K562 (cell line): ENCODE results near the gene HS6ST1. TPM values are rescaled to one million over a fixed set of nuclear protein-coding genes. Genes with fewer than 3 reads are reported as not detected.
A peak's percentile ranks its signal among the peaks of the same experiment; 100 is the strongest.

ENCODE experiments used
- ASH1L ChIP-seq: fragments of 450-650 bp; IDR thresholded peaks from 2 replicates; pipeline ENCODE4 v1.6.1; 2018; ENCODE audit warnings: borderline replicate concordance, mild to moderate bottlenecking, low read depth; ENCODE audit not compliant: partially characterized antibody
- CBFA2T2 ChIP-seq: fragments of 450-650 bp; conservative IDR thresholded peaks from 2 replicates; pipeline ENCODE4 v1.6.1; 2017; ENCODE audit warnings: mild to moderate bottlenecking
- CC2D1A ChIP-seq: fragments of 450-650 bp; IDR thresholded peaks from 2 replicates; pipeline ENCODE4 v1.6.1; 2017; ENCODE audit warnings: mild to moderate bottlenecking
- EP400 ChIP-seq: fragments of 450-650 bp; IDR thresholded peaks from 2 replicates; pipeline ENCODE4 v1.6.1; 2017; ENCODE audit warnings: antibody characterized with exemption, mild to moderate bottlenecking, moderate library complexity
- FIP1L1 ChIP-seq: fragments of 200-400 bp; formaldehyde crosslinking; IDR thresholded peaks from 2 replicates; pipeline ENCODE4 v1.6.1; 2018; ENCODE audit warnings: mild to moderate bottlenecking, low read depth, low read length; ENCODE audit not compliant: poor library complexity, severe bottlenecking
- FOXJ3 ChIP-seq: sonication (generic); formaldehyde crosslinking; IDR thresholded peaks from 2 replicates; pipeline ENCODE4 v1.4.0; 2020; ENCODE audit warnings: mild to moderate bottlenecking, missing genetic modification reagents
- FOXK2 ChIP-seq, 2 experiments: fragments of 450-650 bp; IDR thresholded peaks in 1 of 2; conservative IDR thresholded peaks in 1 of 2; 2 replicates each; pipeline ENCODE4 v1.6.1; 2016; ENCODE audit warnings: low read depth in 2 of 2, mild to moderate bottlenecking in 1 of 2
- GATA2 ChIP-seq: sonication (generic); formaldehyde crosslinking; IDR thresholded peaks from 2 replicates; pipeline ENCODE4 v1.4.0; 2020; ENCODE audit warnings: mild to moderate bottlenecking, missing genetic modification reagents
- HDAC3 ChIP-seq: fragments of 450-650 bp; IDR thresholded peaks from 2 replicates; pipeline ENCODE4 v1.6.1; 2018; ENCODE audit warnings: borderline replicate concordance, mild to moderate bottlenecking, moderate library complexity; ENCODE audit not compliant: partially characterized antibody
- ILF3 ChIP-seq: fragments of 450-650 bp; IDR thresholded peaks from 2 replicates; pipeline ENCODE4 v1.6.1; 2018; ENCODE audit warnings: antibody characterized with exemption, mild to moderate bottlenecking, moderate library complexity, borderline replicate concordance
- JUND ChIP-seq, 2 experiments: IDR thresholded peaks; 2 replicates in 1 of 2; 3 replicates in 1 of 2; pipeline ENCODE4 v1.6.1; 2011; ENCODE audit warnings: borderline replicate concordance in 2 of 2, low read depth in 2 of 2, low read length in 2 of 2, improper control_type of control experiment in 1 of 2, missing biosample characterization in 1 of 2, missing genetic modification characterization in 1 of 2, missing genetic modification reagents in 1 of 2
- KLF13 ChIP-seq: fragments of 450-650 bp; IDR thresholded peaks from 2 replicates; pipeline ENCODE4 v1.6.1; 2016; ENCODE audit warnings: missing genetic modification characterization, low read depth, mild to moderate bottlenecking, missing compliant biosample characterization, moderate library complexity, borderline replicate concordance
- MYNN ChIP-seq, 2 experiments: sonication (generic); formaldehyde crosslinking in 1 of 2; IDR thresholded peaks; 2 replicates each; pipeline versions ENCODE4 v1.5.0 to v1.6.1; 2016 to 2020; ENCODE audit warnings: antibody characterized with exemption in 1 of 2, missing genetic modification reagents in 1 of 2
- NR2C2 ChIP-seq, 2 experiments: fragments of 200-800 bp in 1 of 2; sonication (Bioruptor generic) in 1 of 2; sonication (generic) in 1 of 2; formaldehyde crosslinking in 1 of 2; IDR thresholded peaks; 2 replicates each; pipeline versions ENCODE4 v1.6.1 to v1.8.0; 2016 to 2022; ENCODE audit warnings: mild to moderate bottlenecking in 1 of 2, missing compliant biosample characterization in 1 of 2, missing genetic modification characterization in 1 of 2, missing genetic modification reagents in 1 of 2
- POU5F1 ChIP-seq: fragments of 150-350 bp; IDR thresholded peaks from 2 replicates; pipeline ENCODE4 v1.6.1; 2014; ENCODE audit warnings: borderline replicate concordance, low read length, low read depth, mild to moderate bottlenecking; ENCODE audit not compliant: partially characterized antibody
- PURB ChIP-seq: sonication (generic); formaldehyde crosslinking; IDR thresholded peaks from 2 replicates; pipeline ENCODE4 v1.9.0; 2021; ENCODE audit warnings: low read depth, mild to moderate bottlenecking, missing genetic modification reagents
- RFX7 ChIP-seq: fragments of 250-450 bp; sonication (Bioruptor Pico); IDR thresholded peaks from 2 replicates; pipeline ENCODE4 v1.5.1; 2021; ENCODE audit warnings: mild to moderate bottlenecking
- STAT5B ChIP-seq: fragments of 250-450 bp; sonication (Bioruptor Pico); IDR thresholded peaks from 2 replicates; pipeline ENCODE4 v1.8.0; 2021; ENCODE audit warnings: mild to moderate bottlenecking, inconsistent platforms
- ZBTB7A ChIP-seq: IDR thresholded peaks from 2 replicates; pipeline ENCODE4 v1.6.1; 2011; ENCODE audit warnings: low read depth, mild to moderate bottlenecking, low read length, moderate library complexity, borderline replicate concordance; ENCODE audit not compliant: control insufficient read depth
- ZNF274 ChIP-seq: IDR thresholded peaks from 2 replicates; pipeline ENCODE4 v1.6.1; 2011; ENCODE audit warnings: low read depth, mild to moderate bottlenecking, low read length, moderate library complexity, borderline replicate concordance
- ZNF586 ChIP-seq: fragments of 450-650 bp; formaldehyde crosslinking; conservative IDR thresholded peaks from 2 replicates; pipeline ENCODE4 v1.4.0; 2020; ENCODE audit warnings: mild to moderate bottlenecking, moderate library complexity
- polyA plus RNA-seq, 8 experiments: library from polyadenylated mRNA; depleted of rRNA in 4 of 8; stranded (reverse) in 5 of 8; unstranded in 3 of 8; fragments of >200 nt; fragmentation: Nextera tagmentation in 2 of 8; fragmentation: Illumina TruSeq in 1 of 8; extraction: Ambion mirVana in 2 of 8; extraction: Trizol in 1 of 8; gene quantifications; 2 replicates each; pipeline versions ENCODE4 v1.2.1 to v1.2.3, GENCODE V29; 2011 to 2014; ENCODE audit warnings: inconsistent platforms in 1 of 8, missing spikeins in 1 of 8
- total RNA-seq, 7 experiments: library from RNA; depleted of rRNA in 6 of 7; stranded (reverse); fragments of >200 nt in 6 of 7; fragmentation: Illumina TruSeq in 2 of 7; extraction: Trizol in 2 of 7; gene quantifications; 2 replicates each; pipeline versions ENCODE4 v1.2.1 to v1.2.3, GENCODE V29; 2011 to 2021; ENCODE audit warnings: low replicate concordance in 1 of 7
- TF ChIP-seq, protein P1 (sequence below): IDR thresholded peaks from 3 replicates; pipeline ENCODE4 v1.6.1; 2011; ENCODE audit warnings: borderline replicate concordance, mild to moderate bottlenecking, moderate library complexity; ENCODE audit not compliant: insufficient read length; ENCODE audit errors: extremely low read depth
- TF ChIP-seq, protein P2 (sequence below): fragments of 450-650 bp; IDR thresholded peaks from 2 replicates; pipeline ENCODE4 v1.6.1; 2016; ENCODE audit warnings: low read depth, mild to moderate bottlenecking, moderate library complexity

The HS6ST1 gene
- total and polyA plus RNA-seq, 9 of the 15 experiments (the other 6 are each of a cell fraction or from before 2014, with no cell fraction given) = 0.06 to 7.4 (median 3.8) TPM

GRCh38 chr2:128309280-128310093 lies 9.2 kb downstream of the HS6ST1 start (continued):
- TF ChIP-seq ILF3 (no peak), NR2C2 (CRISPR knock-in tag; IDR thresholded peaks at IDR 0.05) (no peak), NR2C2 (tag; IDR thresholded peaks at IDR 0.05) (peak; percentile 74), MYNN (IDR thresholded peaks at IDR 0.05) (peak; percentile 15; the same call in 1 of the 2 replicates), MYNN (CRISPR knock-in tag; IDR thresholded peaks at IDR 0.05) (no peak), HDAC3 (no peak), RFX7 (CRISPR knock-in tag) (no peak), ZNF274 (no peak), POU5F1 (no peak), FIP1L1 (no peak), GATA2 (CRISPR knock-in tag) (peak; percentile 77), EP400 (no peak), ZBTB7A (peak; percentile 77), JUND (IDR thresholded peaks at IDR 0.05; ENCODE audit: borderline replicate concordance, low read depth, low read length) (peak; percentile 10; the same call in 1 of the 2 replicates), JUND (tag; IDR thresholded peaks at IDR 0.05; ENCODE audit: borderline replicate concordance, low read depth, low read length) (no peak), ZNF586 (CRISPR knock-in tag) (no peak), CBFA2T2 (peak; percentile 89), CC2D1A (no peak), FOXJ3 (no peak), FOXK2 (conservative IDR thresholded peaks at IDR 0.05 in 1 of 2, IDR thresholded peaks at IDR 0.05 in 1 of 2; ENCODE audit: low read depth in 2 of 2) (no peak), KLF13 (no peak), PURB (CRISPR knock-in tag) (no peak), STAT5B (no peak), ASH1L (no peak)
- TF ChIP-seq, protein P1, sequence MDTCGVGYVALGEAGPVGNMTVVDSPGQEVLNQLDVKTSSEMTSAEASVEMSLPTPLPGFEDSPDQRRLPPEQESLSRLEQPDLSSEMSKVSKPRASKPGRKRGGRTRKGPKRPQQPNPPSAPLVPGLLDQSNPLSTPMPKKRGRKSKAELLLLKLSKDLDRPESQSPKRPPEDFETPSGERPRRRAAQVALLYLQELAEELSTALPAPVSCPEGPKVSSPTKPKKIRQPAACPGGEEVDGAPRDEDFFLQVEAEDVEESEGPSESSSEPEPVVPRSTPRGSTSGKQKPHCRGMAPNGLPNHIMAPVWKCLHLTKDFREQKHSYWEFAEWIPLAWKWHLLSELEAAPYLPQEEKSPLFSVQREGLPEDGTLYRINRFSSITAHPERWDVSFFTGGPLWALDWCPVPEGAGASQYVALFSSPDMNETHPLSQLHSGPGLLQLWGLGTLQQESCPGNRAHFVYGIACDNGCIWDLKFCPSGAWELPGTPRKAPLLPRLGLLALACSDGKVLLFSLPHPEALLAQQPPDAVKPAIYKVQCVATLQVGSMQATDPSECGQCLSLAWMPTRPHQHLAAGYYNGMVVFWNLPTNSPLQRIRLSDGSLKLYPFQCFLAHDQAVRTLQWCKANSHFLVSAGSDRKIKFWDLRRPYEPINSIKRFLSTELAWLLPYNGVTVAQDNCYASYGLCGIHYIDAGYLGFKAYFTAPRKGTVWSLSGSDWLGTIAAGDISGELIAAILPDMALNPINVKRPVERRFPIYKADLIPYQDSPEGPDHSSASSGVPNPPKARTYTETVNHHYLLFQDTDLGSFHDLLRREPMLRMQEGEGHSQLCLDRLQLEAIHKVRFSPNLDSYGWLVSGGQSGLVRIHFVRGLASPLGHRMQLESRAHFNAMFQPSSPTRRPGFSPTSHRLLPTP = no peak
- TF ChIP-seq, protein P2, sequence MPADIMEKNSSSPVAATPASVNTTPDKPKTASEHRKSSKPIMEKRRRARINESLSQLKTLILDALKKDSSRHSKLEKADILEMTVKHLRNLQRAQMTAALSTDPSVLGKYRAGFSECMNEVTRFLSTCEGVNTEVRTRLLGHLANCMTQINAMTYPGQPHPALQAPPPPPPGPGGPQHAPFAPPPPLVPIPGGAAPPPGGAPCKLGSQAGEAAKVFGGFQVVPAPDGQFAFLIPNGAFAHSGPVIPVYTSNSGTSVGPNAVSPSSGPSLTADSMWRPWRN = peak; percentile 82
